PFSK-1 (cell line): ENCODE measurements around the gene MBNL2.

Experiments
- FOXP2 ChIP-seq: optimal IDR thresholded peaks from 2 replicates; pipeline ENCODE3; 2011; ENCODE audit warnings: borderline replicate concordance, control low read depth, inconsistent platforms; ENCODE audit not compliant: insufficient read depth; ENCODE audit errors: extremely low read length, extremely low read depth
- POLR2AphosphoS5 ChIP-seq: IDR thresholded peaks from 2 replicates; pipeline ENCODE4 v1.6.1; 2012; ENCODE audit warnings: low read depth, mild to moderate bottlenecking, control low read depth, low read length, moderate library complexity
- REST ChIP-seq, 2 experiments: IDR thresholded peaks; 2 replicates each; pipeline versions ENCODE4 v1.6.1 to v1.8.0; 2011 to 2012; ENCODE audit warnings: low read depth in 2 of 2, low read length in 2 of 2, control low read depth in 1 of 2, inconsistent platforms in 1 of 2, mild to moderate bottlenecking in 1 of 2, moderate library complexity in 1 of 2; ENCODE audit not compliant: insufficient read depth in 1 of 2
- TAF1 ChIP-seq: IDR thresholded peaks from 2 replicates; pipeline ENCODE4 v1.6.1; 2012; ENCODE audit warnings: low read length, control low read depth, borderline replicate concordance; ENCODE audit not compliant: insufficient read depth

GRCh38 chr13:97226788-97227627 lies 4.9 kb downstream of the MBNL2 start:
- TF ChIP-seq TAF1 (no peak), POLR2AphosphoS5 (no peak), FOXP2 (no peak), REST (IDR thresholded peaks at IDR 0.05; ENCODE audit: insufficient read depth in 1 of 2, low read depth in 2 of 2, low read length in 2 of 2) (no peak)
